Suprapubic skin (tissue), 4 donors: ENCODE data around the gene INPP5A.

ENCODE experiments used
- CTCF ChIP-seq, 2 donors: fragments of 200-600 bp in 1 of 2; fragments of 450-650 bp in 1 of 2; sonication (generic) in 1 of 2; IDR thresholded peaks; one replicate each; pipeline ENCODE4 v1.5.1; 2016 to 2019; ENCODE audit warnings: antibody characterized with exemption in 2 of 2, mild to moderate bottlenecking in 1 of 2, moderate library complexity in 1 of 2
- POLR2A ChIP-seq, 2 donors: fragments of 450-650 bp; IDR thresholded peaks; one replicate each; pipeline ENCODE4 v1.6.1; 2017; ENCODE audit warnings: antibody characterized with exemption in 2 of 2, mild to moderate bottlenecking in 2 of 2, moderate library complexity in 2 of 2
- POLR2AphosphoS5 ChIP-seq, 3 donors: sonication (generic); formaldehyde crosslinking; IDR thresholded peaks; one replicate each; pipeline ENCODE4 v1.6.1; 2017; ENCODE audit warnings: antibody characterized with exemption in 3 of 3

GRCh38 chr10:132504501-132505272 lies 32.9 kb upstream of the INPP5A start:
- no peak for TF ChIP-seq CTCF (IDR thresholded peaks at IDR 0.05)
- TF ChIP-seq POLR2AphosphoS5 (IDR thresholded peaks at IDR 0.05) = no peak
- TF ChIP-seq POLR2A (IDR thresholded peaks at IDR 0.05) = no peak
